Adrenal gland (tissue), 12 donors: ENCODE data around the gene PANX2. TPM values are rescaled to one million over a fixed set of nuclear protein-coding genes. Genes with fewer than 3 reads are reported as not detected.
"Not testable (repeated sequence)": the region's sequence is repeated elsewhere in the genome, so short reads cannot be mapped to it uniquely, and the experiment has no call there.

Source experiments
- DNase-seq, 7 donors: peaks; one replicate each; pipeline ENCODE4 v3.0.0-alpha.2; 2019 to 2020
- H3K27ac ChIP-seq, 5 donors: fragments of 200-600 bp; sonication (generic) in 4 of 5; 1 replicate in 3 of 5; 2 replicates in 2 of 5; pipeline versions ENCODE4 v1.5.1 to v1.8.0; 2016 to 2020; ENCODE audit warnings: mild to moderate bottlenecking in 1 of 5
- H3K27me3 ChIP-seq: fragments of 200-600 bp; 2 replicates; pipeline ENCODE4 v1.8.0; 2021
- H3K36me3 ChIP-seq, 2 donors: fragments of 200-600 bp; replicated peaks in 1 of 2; 1 replicate in 1 of 2; 2 replicates in 1 of 2; pipeline versions ENCODE4 v1.5.1 to v1.8.0; 2018 to 2022
- H3K4me1 ChIP-seq, 2 donors: fragments of 200-600 bp; replicated peaks in 1 of 2; 1 replicate in 1 of 2; 2 replicates in 1 of 2; pipeline versions ENCODE4 v1.5.1 to v1.8.0; 2018 to 2021
- H3K4me3 ChIP-seq, 4 donors: fragments of 200-600 bp; sonication (generic) in 3 of 4; one replicate each; pipeline ENCODE4 v1.5.1; 2016 to 2018
- H3K9me3 ChIP-seq, 3 donors: fragments of 200-600 bp; sonication (generic) in 1 of 3; replicated peaks in 1 of 3; 1 replicate in 2 of 3; 2 replicates in 1 of 3; pipeline versions ENCODE4 v1.5.1 to v1.8.0; 2016 to 2021
- CTCF ChIP-seq, 6 experiments: fragments of 450-650 bp in 4 of 6; fragments of 200-600 bp in 2 of 6; sonication (generic) in 1 of 6; IDR thresholded peaks; 1 replicate in 5 of 6; 2 replicates in 1 of 6; pipeline versions ENCODE4 v1.5.1 to v1.8.0; 2016 to 2021; ENCODE audit warnings: antibody characterized with exemption in 6 of 6, mild to moderate bottlenecking in 2 of 6, moderate library complexity in 1 of 6
- POLR2A ChIP-seq, 2 donors: fragments of 450-650 bp; IDR thresholded peaks; one replicate each; pipeline ENCODE4 v1.6.1; 2017; ENCODE audit warnings: antibody characterized with exemption in 2 of 2, mild to moderate bottlenecking in 2 of 2, moderate library complexity in 1 of 2
- WGBS, 4 donors: extraction: QIAGEN DNeasy Blood & Tissue Kit in 2 of 4; methylation state at CpG; one replicate each; pipeline versions ENCODE4 v1.1.5 to v1.1.7; 2013 to 2017; 5-methylcytosine and 5-hydroxymethylcytosine counted together
- intact Hi-C, 2 donors: fragments of 100-400 bp; cut with DNase I; formaldehyde crosslinking; loops; one replicate each; pipeline versions ENCODE4 v1.14.1 to v1.15.0; 2022 to 2023
- polyA plus RNA-seq, 3 donors: library from polyadenylated mRNA; stranded (reverse); fragments of 200-250 nt in 2 of 3; fragments of 350-450 nt in 1 of 3; fragmentation: Illumina TruSeq in 1 of 3; extraction: RNeasy Lipid Tissue Mini Kit (QIAGEN cat#74804) in 1 of 3; gene quantifications; one replicate each; pipeline ENCODE4 v1.2.3, GENCODE V29; 2013 to 2014
- total RNA-seq, 9 donors: library from RNA; depleted of rRNA in 4 of 9; stranded (reverse); fragments of >200 nt in 4 of 9; fragments of 120-200 nt in 1 of 9; fragmentation: NEBNext Ultra II Directional in 1 of 9; extraction: Animal tissue kit (Norgen Biotek cat#: 25700) in 1 of 9; gene quantifications; one replicate each; pipeline versions ENCODE4 v1.1.0 to v1.2.4, GENCODE V29; 2013 to 2023
- donor health status: healthy with polysubstance abuse.
- donor health status: Bipolar disorder and iron deficiency.
- donor health status: DM: yes; HTN: yes; CAD: no.
- donor health status: DM: no; HTN: no; CAD: no.
- donor health status: DM: no; HTN: no; CAD: no.
- donor health status: DM: yes; HTN: yes; CAD: no.

The PANX2 gene
- total and polyA plus RNA-seq, 12 donors: 0.22 to 4.1 (median 0.70) TPM

GRCh38 chr22:50167689-50168489 is 2.6 kb upstream of the PANX2 start:
- Histone ChIP-seq H3K4me3 (no peak overlapping the region), H3K9me3 (no peaks in the 10 kb centered on the region), H3K27ac (no peak overlapping the region), H3K27me3 (peaks cover 6% of the 10 kb centered on the region), H3K36me3 (no peaks in the 10 kb centered on the region), H3K4me1 (peaks cover 4 to 6% of the 10 kb centered on the region in 2 donors)
- 57 to 66% (median 62%) methylated on average over 10 to 11 of the region's 11 CpGs for WGBS, 4 donors
- no peak for DNase-seq
- TF ChIP-seq CTCF (IDR thresholded peaks at IDR 0.05): no peak
- TF ChIP-seq POLR2A (IDR thresholded peaks at IDR 0.05): no peak
- intact Hi-C loops: no loop called here

- 66 to 84% (median 82%) methylated on average over 5 of the region's 5 CpGs for WGBS, 4 donors
- H3K4me3 ChIP-seq, H3K9me3 ChIP-seq, DNase-seq, intact Hi-C loops, H3K36me3 ChIP-seq, H3K27me3 ChIP-seq, H3K4me1 ChIP-seq, H3K27ac ChIP-seq: not testable (repeated sequence)
Observed at GRCh38 chr22:50168490-50169180, 1.9 kb upstream of the PANX2 start.

GRCh38 chr22:50169181-50169759 is 1.3 kb upstream of the PANX2 start:
- DNase-seq: peak in 1 of 7 donors; percentile 48
- H3K4me1 ChIP-seq: peaks cover 4 to 6% of the 10 kb centered on the region in 2 donors
- H3K27ac ChIP-seq: no peak overlapping the region
- H3K36me3 ChIP-seq: no peaks in the 10 kb centered on the region
- H3K4me3 ChIP-seq: peak overlapping the region in 1 of 4 donors; percentile 86
- no peaks in the 10 kb centered on the region for H3K9me3 ChIP-seq
- H3K27me3 ChIP-seq: peaks cover 6% of the 10 kb centered on the region
- no peak for TF ChIP-seq CTCF (IDR thresholded peaks at IDR 0.05)
- no peak for TF ChIP-seq POLR2A (IDR thresholded peaks at IDR 0.05)
- intact Hi-C loops: no loop called here
- WGBS, 4 donors: 15 to 30% (median 23%) methylated on average over 16 to 36 of the region's 36 CpGs

GRCh38 chr22:50169774-50170341 is 673 bp upstream of the PANX2 start:
- intact Hi-C loops: no loop called here
- peak in 1 of 7 donors; percentile 56 for DNase-seq
- Histone ChIP-seq H3K27ac (no peak overlapping the region), H3K9me3 (no peaks in the 10 kb centered on the region), H3K4me1 (peaks cover 4 to 6% of the 10 kb centered on the region in 2 donors), H3K4me3 (peak overlapping the region in 1 of 4 donors; percentile 86), H3K36me3 (no peaks in the 10 kb centered on the region), H3K27me3 (peaks cover 6% of the 10 kb centered on the region)
- TF ChIP-seq CTCF (IDR thresholded peaks at IDR 0.05) (no peak), POLR2A (IDR thresholded peaks at IDR 0.05) (no peak)
- 0 to 1% (median 1%) methylated on average over 9 to 70 of the region's 70 CpGs for WGBS, 4 donors
